HG02763 (cell line): Measurements from ENCODE around the gene PIK3R5.
"Not testable (repeated sequence)": the region's sequence is repeated elsewhere in the genome, so short reads cannot be mapped to it uniquely, and the experiment has no call there.

Source experiments
- ATAC-seq: cut with Tn5 transposase; IDR thresholded peaks from one replicate; pipeline ENCODE4 v1.9.1; 2021; ENCODE audit warnings: mild to moderate bottlenecking, moderate library complexity; ENCODE audit not compliant: unreplicated experiment

Gene PIK3R5

GRCh38 chr17:8985054-8985701 lies 19.7 kb upstream of the PIK3R5 start:
- no peak for ATAC-seq

- ATAC-seq: not testable (repeated sequence)
Observed at GRCh38 chr17:8984225-8984624, 18.7 kb upstream of the PIK3R5 start.

GRCh38 chr17:8981443-8981842 lies 15.9 kb upstream of the PIK3R5 start:
- ATAC-seq: no peak

GRCh38 chr17:8979715-8980114 lies 14.2 kb upstream of the PIK3R5 start:
- no peak for ATAC-seq

DNA sequence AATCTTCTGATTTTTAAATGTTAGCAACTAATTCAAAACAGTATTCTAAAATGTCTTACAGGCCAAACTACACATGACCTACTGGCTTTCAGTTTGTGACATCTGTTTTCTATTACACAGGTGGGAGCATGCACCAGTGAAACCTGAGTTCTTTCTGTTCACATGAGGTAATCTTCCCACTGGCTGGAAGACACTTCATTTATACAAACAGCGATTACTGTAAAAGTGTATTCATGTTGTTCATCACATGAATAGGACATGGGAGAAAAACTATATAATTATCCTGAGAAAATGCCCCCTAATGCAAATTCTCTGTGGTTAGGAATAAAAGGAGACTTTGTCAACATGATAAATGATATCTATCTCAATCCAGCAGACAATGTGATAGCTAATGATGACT lies 11.1 kb upstream of the PIK3R5 start:
- no peak for ATAC-seq

DNA sequence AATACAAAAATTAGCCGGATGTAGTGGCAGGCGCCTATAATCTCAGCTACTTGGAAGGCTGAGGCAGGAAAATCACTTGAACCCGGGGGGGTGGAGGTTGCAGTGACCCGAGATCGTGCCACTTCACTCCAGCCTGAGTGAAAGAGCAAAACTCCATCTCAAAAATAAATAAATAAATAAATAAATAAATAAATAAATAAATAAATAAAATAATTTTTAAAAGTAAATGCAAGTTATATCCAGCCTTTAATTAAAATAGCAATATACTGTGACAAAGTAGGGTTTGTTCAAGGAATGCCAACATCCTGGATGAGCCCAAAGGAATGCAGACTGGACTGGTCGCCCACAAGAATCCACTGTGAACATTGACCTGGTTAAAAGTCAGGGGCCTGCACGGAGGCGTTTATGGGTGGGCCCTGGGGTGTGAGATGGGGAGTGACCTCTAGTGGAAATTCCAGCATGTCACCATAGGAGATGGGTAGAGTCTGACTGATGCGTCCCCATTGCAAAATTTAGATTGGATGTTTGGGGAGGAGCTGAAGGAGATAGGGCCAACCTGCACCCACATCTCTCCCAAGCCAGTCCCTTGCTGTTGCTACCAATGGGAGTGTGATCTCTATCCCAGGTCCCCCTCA lies 9.7 kb upstream of the PIK3R5 start:
- no peak for ATAC-seq

- ATAC-seq: no peak
Observed at GRCh38 chr17:8969901-8970300, 4.4 kb upstream of the PIK3R5 start.

DNA sequence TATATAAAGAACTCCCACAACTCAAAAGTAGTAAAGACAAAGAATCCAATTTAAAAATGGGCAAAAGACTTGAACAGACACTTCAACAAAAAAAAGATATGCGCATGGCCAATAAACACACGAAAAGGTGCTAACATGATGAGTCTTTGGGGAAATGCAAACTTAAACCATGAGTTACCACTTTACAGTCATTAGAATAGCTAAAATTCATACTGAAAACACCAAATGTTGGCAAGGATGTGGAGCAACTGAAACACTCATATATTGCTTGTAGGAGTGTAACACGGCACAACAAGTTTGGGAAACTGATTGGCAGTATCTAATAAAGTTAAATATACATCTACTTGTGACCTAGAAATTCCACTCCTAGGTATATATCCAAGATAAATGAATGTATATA lies 3.0 kb upstream of the PIK3R5 start:
- ATAC-seq: no peak

- no peak for ATAC-seq
Observed at GRCh38 chr17:8967861-8968260, 2.4 kb upstream of the PIK3R5 start.

DNA sequence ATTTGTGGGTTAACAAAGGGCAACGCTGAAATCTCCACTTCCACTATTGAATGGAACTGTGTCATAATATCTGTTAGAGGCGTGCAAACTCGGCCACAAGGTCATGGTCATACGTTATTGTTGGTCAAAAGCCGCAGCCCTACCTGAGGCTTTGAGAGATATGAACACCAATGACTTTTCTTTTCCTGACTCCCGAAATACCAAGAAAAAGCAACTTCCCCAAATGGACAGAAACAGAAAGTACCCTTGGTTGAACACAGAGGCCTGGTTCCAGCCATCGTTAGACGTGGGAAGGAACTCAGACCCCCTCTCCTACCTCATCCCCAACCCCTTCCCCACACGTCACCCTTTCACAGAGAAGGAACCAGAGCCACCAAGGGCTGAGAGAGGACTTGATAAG lies 1.4 kb upstream of the PIK3R5 start:
- no peak for ATAC-seq

GRCh38 chr17:8964801-8965393 lies 610 bp downstream of the PIK3R5 start:
- peak; percentile 9 for ATAC-seq

DNA sequence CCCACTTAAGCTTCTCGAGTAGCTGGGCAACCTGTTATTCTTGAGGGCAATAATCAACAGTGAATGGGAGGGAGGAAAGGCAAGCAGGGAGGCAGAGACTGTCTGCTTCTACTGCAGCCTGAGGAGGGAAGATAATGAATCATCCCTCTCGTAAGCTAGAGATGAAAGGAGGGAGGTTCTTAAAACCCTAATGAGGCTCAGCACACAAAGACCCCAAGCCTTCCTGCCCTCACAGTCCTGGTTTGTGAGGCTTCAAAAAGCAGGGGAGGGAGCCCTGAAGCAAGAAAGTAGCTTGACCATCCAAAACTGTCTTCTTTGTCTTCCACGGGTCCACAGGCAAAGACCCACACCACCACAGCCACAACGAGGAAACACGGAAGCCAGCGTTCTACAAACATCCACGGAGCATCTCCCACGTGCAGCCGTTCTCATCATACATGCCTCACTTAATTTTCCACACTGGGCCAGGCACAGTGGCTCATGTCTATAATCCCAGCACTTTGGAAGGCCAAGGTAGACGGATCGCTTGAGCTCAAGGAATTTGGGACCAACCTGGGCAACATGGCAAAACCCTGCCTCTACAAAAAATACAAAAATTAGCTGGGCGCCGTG lies 1.8 kb downstream of the PIK3R5 start:
- no peak for ATAC-seq

DNA sequence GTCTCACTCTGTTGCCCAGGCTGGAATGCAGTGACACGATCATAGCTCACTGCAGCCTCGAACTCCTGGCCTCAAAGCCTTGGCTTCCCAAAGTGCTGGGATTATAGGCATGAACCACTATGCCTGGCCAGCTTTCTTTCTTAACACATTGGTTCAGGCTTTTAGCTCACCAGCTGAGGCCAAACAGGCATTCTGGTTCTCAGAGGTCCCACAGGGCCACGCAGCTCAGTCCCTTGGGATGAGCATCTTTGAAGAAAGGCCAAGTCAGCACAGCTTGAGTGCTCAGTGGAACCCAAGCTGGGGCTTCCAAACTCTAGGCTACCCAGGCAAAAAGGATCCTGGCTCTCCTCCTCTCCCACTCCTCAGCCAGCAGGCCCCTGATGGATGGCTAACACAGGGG lies 2.5 kb downstream of the PIK3R5 start:
- no peak for ATAC-seq

DNA sequence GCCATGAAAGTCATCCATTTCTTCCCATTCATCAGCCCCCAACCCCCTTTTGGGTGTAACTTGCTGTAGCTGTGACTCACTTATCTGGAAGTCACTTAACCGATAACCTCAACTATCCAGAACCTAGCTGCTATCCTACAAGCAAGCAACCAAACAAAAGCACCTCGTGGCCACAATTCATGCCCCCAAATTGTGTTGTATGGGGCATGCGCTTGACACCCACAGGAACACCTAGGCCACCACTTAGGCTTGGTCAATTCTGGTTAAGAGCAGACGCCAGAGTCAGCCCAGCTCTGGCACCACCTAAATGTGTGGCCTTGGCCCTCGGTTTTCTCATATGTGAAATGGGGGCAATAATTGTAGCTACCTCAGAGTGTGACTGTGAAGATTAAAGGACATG lies 3.7 kb downstream of the PIK3R5 start:
- ATAC-seq: no peak

- ATAC-seq: no peak
Observed at GRCh38 chr17:8960325-8961140, 5.0 kb downstream of the PIK3R5 start.

- no peak for ATAC-seq
Observed at GRCh38 chr17:8959312-8959918, 6.1 kb downstream of the PIK3R5 start.

- no peak for ATAC-seq
Observed at GRCh38 chr17:8957721-8958120, 7.8 kb downstream of the PIK3R5 start.

- no peak for ATAC-seq
Observed at GRCh38 chr17:8956465-8956902, 9.0 kb downstream of the PIK3R5 start.

DNA sequence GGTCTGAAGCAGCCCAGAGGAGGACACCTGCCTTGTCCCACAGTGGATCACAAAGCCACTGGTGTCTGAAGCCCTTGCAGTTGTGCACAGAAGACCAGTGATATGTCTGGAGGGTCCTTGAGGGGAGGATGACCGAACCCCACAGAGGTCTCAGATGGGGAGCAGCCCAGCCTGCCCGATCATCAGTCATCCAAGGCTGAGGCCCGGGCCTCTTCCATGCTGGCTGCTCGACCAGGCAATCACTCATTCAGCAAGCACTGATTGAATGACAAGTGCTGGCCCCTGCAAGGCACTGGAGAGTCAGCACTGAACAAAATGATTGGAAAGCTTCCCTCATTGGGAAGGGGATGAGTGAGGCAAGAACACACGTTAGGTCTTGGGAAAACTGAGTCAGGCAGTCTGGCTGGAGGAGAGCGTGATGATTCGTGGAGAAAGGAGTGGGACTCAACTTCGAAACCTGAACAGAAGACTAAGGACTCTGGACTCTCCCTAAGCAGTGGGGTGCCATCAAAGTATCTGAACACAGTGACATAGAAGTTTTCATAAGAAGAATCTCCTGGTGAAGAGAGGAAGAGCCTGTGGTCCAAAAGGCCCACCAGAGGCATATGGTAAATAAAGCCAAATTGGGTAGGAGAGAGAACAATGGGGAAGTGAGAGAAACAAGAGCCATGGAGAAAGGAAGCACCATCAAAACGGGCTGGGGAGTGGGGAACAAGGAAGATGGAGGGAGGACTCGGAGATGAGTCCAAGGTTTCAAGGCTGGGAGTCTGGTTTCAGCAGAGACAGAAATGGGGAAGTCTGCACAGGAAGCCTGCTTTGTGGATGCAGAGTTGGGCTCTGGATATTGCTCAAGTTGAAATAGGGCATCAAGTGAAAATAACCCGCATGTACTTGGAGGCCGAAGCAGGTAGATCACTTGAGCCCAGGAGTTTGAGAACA lies 10.2 kb downstream of the PIK3R5 start:
- no peak for ATAC-seq

GRCh38 chr17:8954339-8954738 lies 11.2 kb downstream of the PIK3R5 start:
- no peak for ATAC-seq
